IMR-90 (cell line): Measurements from ENCODE around the gene ATG4A. TPM values are rescaled to one million over a fixed set of nuclear protein-coding genes. Genes with fewer than 3 reads are reported as not detected.
A peak's percentile ranks its signal among the peaks of the same experiment; 100 is the strongest.

Experiments used
- ATAC-seq: fragments of 200-7000 bp; cut with Tn5 transposase; 2 replicates; pipeline ENCODE4 v1.9.1; 2020; ENCODE audit warnings: low read depth, mild to moderate bottlenecking, moderate library complexity
- BruUV-seq: library from RNA; stranded (reverse); fragments of 400-500 nt; replicated peaks from 2 replicates; lab custom pipeline; 2021; lab: Mats Ljungman, UMichigan
- CTCF ChIA-PET: fragments of 300-600 bp; formaldehyde crosslinking; extraction: SDS; loops from one replicate; lab custom pipeline; 2021; ENCODE audit warnings: antibody characterized with exemption; lab: Yijun Ruan, JAX
- POLR2A ChIA-PET: fragments of 300-600 bp; sonication (Branson Sonifier 250); formaldehyde crosslinking; loops from one replicate; lab custom pipeline; 2022; ENCODE audit warnings: antibody characterized with exemption; ENCODE audit not compliant: unreplicated experiment; lab: Charles Lee
- DNase-seq: peaks from one replicate; pipeline ENCODE4 v3.0.0; 2013
- H2AFZ ChIP-seq: replicated peaks from 2 replicates; pipeline ENCODE3; 2013; ENCODE audit warnings: low read length, mild to moderate bottlenecking; ENCODE audit not compliant: poor library complexity
- H2AK5ac ChIP-seq: 2 replicates; pipeline ENCODE4 v1.6.1; 2013; ENCODE audit warnings: low read depth, low read length, inconsistent platforms
- H2AK9ac ChIP-seq: replicated peaks from 2 replicates; pipeline ENCODE3; 2013; ENCODE audit warnings: mild to moderate bottlenecking, low read depth, low read length, moderate library complexity; ENCODE audit not compliant: poor library complexity
- H2BK120ac ChIP-seq: 2 replicates; pipeline ENCODE4 v1.6.1; 2013; ENCODE audit warnings: low read depth, low read length, inconsistent platforms
- H2BK15ac ChIP-seq: 3 replicates; pipeline ENCODE4 v1.6.1; 2013; ENCODE audit warnings: low read depth, low read length, inconsistent platforms
- H2BK20ac ChIP-seq: 2 replicates; pipeline ENCODE4 v1.6.1; 2013; ENCODE audit warnings: low read depth, mild to moderate bottlenecking, inconsistent platforms, low read length, moderate library complexity
- H2BK5ac ChIP-seq: 2 replicates; pipeline ENCODE4 v1.6.1; 2013; ENCODE audit warnings: mild to moderate bottlenecking, low read depth, low read length, inconsistent platforms; ENCODE audit not compliant: poor library complexity, severe bottlenecking
- H3K14ac ChIP-seq: replicated peaks from 2 replicates; pipeline ENCODE4 v1.6.1; 2013; ENCODE audit warnings: low read depth, low read length, inconsistent platforms
- H3K18ac ChIP-seq: 2 replicates; pipeline ENCODE4 v1.6.1; 2013; ENCODE audit warnings: low read depth, low read length, control low read depth
- H3K23ac ChIP-seq: 2 replicates; pipeline ENCODE4 v1.6.1; 2013; ENCODE audit warnings: low read depth, low read length, inconsistent platforms
- H3K27ac ChIP-seq: 2 replicates; pipeline ENCODE4 v1.5.1; 2013; ENCODE audit warnings: mild to moderate bottlenecking, control low read depth, low read length; ENCODE audit not compliant: insufficient read depth
- H3K27me3 ChIP-seq: 2 replicates; pipeline ENCODE4 v1.6.1; 2013; ENCODE audit warnings: low read length; ENCODE audit not compliant: control insufficient read depth, insufficient read depth
- H3K36me3 ChIP-seq: 2 replicates; pipeline ENCODE4 v1.6.1; 2013; ENCODE audit warnings: low read length, mixed read lengths; ENCODE audit not compliant: control insufficient read depth, insufficient read depth
- H3K4ac ChIP-seq: 2 replicates; pipeline ENCODE4 v1.6.1; 2013; ENCODE audit warnings: low read depth, low read length, inconsistent platforms
- H3K4me1 ChIP-seq: 2 replicates; pipeline ENCODE4 v1.6.1; 2013; ENCODE audit warnings: low read length, mixed read lengths; ENCODE audit not compliant: control insufficient read depth, insufficient read depth
- H3K4me2 ChIP-seq: 2 replicates; pipeline ENCODE4 v1.6.1; 2013; ENCODE audit warnings: low read depth, mild to moderate bottlenecking, control low read depth, low read length, moderate library complexity
- H3K4me3 ChIP-seq: 2 replicates; pipeline ENCODE4 v1.5.1; 2013; ENCODE audit warnings: low read depth, mild to moderate bottlenecking, control low read depth, low read length, moderate library complexity; ENCODE audit not compliant: insufficient read depth
- H3K56ac ChIP-seq: 2 replicates; pipeline ENCODE4 v1.6.1; 2013; ENCODE audit warnings: low read length, inconsistent platforms; ENCODE audit not compliant: insufficient read depth; ENCODE audit errors: extremely low read depth
- H3K79me1 ChIP-seq, 2 experiments: 2 replicates each; pipeline ENCODE4 v1.6.1; 2013; ENCODE audit warnings: low read length in 2 of 2, inconsistent platforms in 1 of 2, low read depth in 1 of 2
- H3K9ac ChIP-seq: 2 replicates; pipeline ENCODE4 v1.6.1; 2013; ENCODE audit warnings: low read depth, low read length, control low read depth
- H3K9me1 ChIP-seq: 2 replicates; pipeline ENCODE4 v1.6.1; 2013; ENCODE audit warnings: low read length, inconsistent platforms; ENCODE audit not compliant: insufficient read depth
- H3K9me3 ChIP-seq: 2 replicates; pipeline ENCODE4 v1.6.1; 2013; ENCODE audit warnings: low read length; ENCODE audit not compliant: control insufficient read depth, insufficient read depth
- H4K20me1 ChIP-seq: 2 replicates; pipeline ENCODE4 v1.6.1; 2013; ENCODE audit warnings: low read length, inconsistent platforms; ENCODE audit not compliant: insufficient read depth
- H4K5ac ChIP-seq: 2 replicates; pipeline ENCODE4 v1.6.1; 2013; ENCODE audit warnings: mild to moderate bottlenecking, low read depth, low read length, control low read depth
- H4K8ac ChIP-seq, 2 experiments: 2 replicates each; pipeline ENCODE4 v1.6.1; 2013; ENCODE audit warnings: low read depth in 2 of 2, low read length in 2 of 2, control low read depth in 1 of 2, inconsistent platforms in 1 of 2
- H4K91ac ChIP-seq: 2 replicates; pipeline ENCODE4 v1.6.1; 2013; ENCODE audit warnings: low read depth, low read length, inconsistent platforms; ENCODE audit not compliant: insufficient read depth
- CHD1 ChIP-seq: IDR thresholded peaks from 2 replicates; pipeline ENCODE4 v1.6.1; 2012; ENCODE audit warnings: low read depth, low read length, improper control_type of control experiment
- MAFK ChIP-seq: IDR thresholded peaks from 2 replicates; pipeline ENCODE4 v1.6.1; 2012; ENCODE audit warnings: low read depth, low read length, improper control_type of control experiment
- MXI1 ChIP-seq: IDR thresholded peaks from 2 replicates; pipeline ENCODE4 v1.6.1; 2012; ENCODE audit warnings: low read depth, mild to moderate bottlenecking, low read length, moderate library complexity, borderline replicate concordance
- RAD21 ChIP-seq: IDR thresholded peaks from 2 replicates; pipeline ENCODE4 v1.6.1; 2012; ENCODE audit warnings: low read length, improper control_type of control experiment
- WGBS, 2 experiments: methylation state at CpG; one replicate each; pipeline versions ENCODE4 v1.1.5 to v1.1.7; 2013; ENCODE audit warnings: missing lambda C conversion rate in 2 of 2; ENCODE audit not compliant: insufficient read length in 1 of 2; ENCODE audit errors: extremely low coverage in 2 of 2; 5-methylcytosine and 5-hydroxymethylcytosine counted together
- dilution Hi-C: fragments of 300-500 bp; cut with HindIII; formaldehyde crosslinking; loops from one replicate; pipeline ENCODE4 v1.14.3; 2018; ENCODE audit warnings: low sequenced_read_pairs; ENCODE audit not compliant: unreplicated experiment
- in situ Hi-C: fragments of 300-500 bp; cut with MboI; formaldehyde crosslinking; loops from 3 replicates; pipeline ENCODE4 v1.14.3; 2019; ENCODE audit warnings: low sequenced_read_pairs, inconsistent platforms, mixed read lengths
- intact Hi-C: fragments of 100-400 bp; cut with micrococcal nuclease; formaldehyde crosslinking; loops from 2 replicates; pipeline ENCODE4 v1.10.0; 2022
- polyA plus RNA-seq, 3 experiments: library from polyadenylated mRNA; depleted of rRNA; stranded (reverse); fragments of >200 nt; gene quantifications; 2 replicates each; pipeline ENCODE4 v1.2.3, GENCODE V29; 2012; ENCODE audit warnings: low replicate concordance in 1 of 3
- total RNA-seq: library from RNA; depleted of rRNA; stranded (reverse); fragments of >200 nt; gene quantifications from 2 replicates; pipeline ENCODE4 v1.2.3, GENCODE V29; 2012

Gene ATG4A
- total and polyA plus RNA-seq, 2 of the 4 experiments (the other 2 are of a cell fraction): 8.2 to 14.7 TPM

GRCh38 chrX:108130889-108131288, 39.3 kb downstream of the ATG4A start:
- Histone ChIP-seq H2AFZ (no peak overlapping the region), H3K9ac (no peak overlapping the region), H3K4me1 (no peaks in the 10 kb centered on the region), H3K23ac (no peak overlapping the region), H2AK9ac (no peak overlapping the region), H2BK15ac (no peak overlapping the region), H3K18ac (no peak overlapping the region), H3K14ac (no peak overlapping the region), H3K36me3 (no peaks in the 10 kb centered on the region; the same call in 1 of the 2 replicates), H3K27me3 (no peaks in the 10 kb centered on the region), H2BK5ac (no peak overlapping the region), H2BK120ac (no peak overlapping the region), H4K8ac (no peak overlapping the region), H3K56ac (no peak overlapping the region), H2BK20ac (no peak overlapping the region), H3K4ac (no peak overlapping the region), H4K20me1 (no peaks in the 10 kb centered on the region), H3K4me3 (no peak overlapping the region), H3K9me1 (no peaks in the 10 kb centered on the region), H3K9me3 (no peaks in the 10 kb centered on the region), H3K79me1 (no peaks in the 10 kb centered on the region), H4K5ac (no peak overlapping the region), H3K27ac (no peak overlapping the region), H4K91ac (no peak overlapping the region), H2AK5ac (no peak overlapping the region), H3K4me2 (no peak overlapping the region)
- DNase-seq: no peak
- no TSS peak for BruUV-seq
- WGBS, 2 experiments: no CpG with 5 or more reads among the region's 1 CpG
- ChIA-PET CTCF (no interaction called here), POLR2A (no interaction called here)
- ATAC-seq: no peak
- in situ Hi-C loops: no loop called here
- intact Hi-C loops: no loop called here
- dilution Hi-C loops: no loop called here
- TF ChIP-seq MAFK (peak; percentile 12; the same call in 1 of the 2 replicates), MXI1 (no peak), CHD1 (no peak), RAD21 (no peak)
